Posterior vena cava (tissue), 2 donors: Measurements from ENCODE around the gene NCF1. TPM values are rescaled to one million over a fixed set of nuclear protein-coding genes. Genes with fewer than 3 reads are reported as not detected.
"Not testable (repeated sequence)": the region's sequence is repeated elsewhere in the genome, so short reads cannot be mapped to it uniquely, and the experiment has no call there.

ENCODE experiments used
- DNase-seq: peaks from one replicate; pipeline ENCODE4 v3.0.0-alpha.2; 2020; ENCODE audit warnings: low spot score
- intact Hi-C, 2 donors: fragments of 100-400 bp; cut with DNase I; formaldehyde crosslinking; loops; one replicate each; pipeline versions ENCODE4 v1.14.1 to v1.14.2; 2022 to 2023
- long read RNA-seq, 2 donors: library from polyadenylated mRNA; unstranded; transcript quantifications; one replicate each; pipeline ENCODE4 v2.0.0, GENCODE V29; 2020 to 2021
- total RNA-seq, 2 donors: library from RNA; stranded (reverse); fragmentation: NEBNext Ultra II Directional; extraction: Animal tissue kit (Norgen Biotek cat#: 25700); gene quantifications; one replicate each; pipeline ENCODE4 v1.2.1, GENCODE V29; 2021
- donor health status: DM: yes; HTN: yes; CAD: no.
- donor health status: DM: yes; HTN: yes; CAD: no.

Gene NCF1
- total RNA-seq = 1 to 10 TPM; 1.8 to 9.3 TPM
- long read RNA-seq, donor 1, partial matches to known transcripts = 0 of 2 reads
- long read RNA-seq, donor 1, other reads (novel, unspliced or antisense) = 1 of 2 reads
- long read RNA-seq, donor 2, partial matches to known transcripts = 1 of 5 reads
- long read RNA-seq, donor 2, other reads (novel, unspliced or antisense) = 1 of 5 reads

DNA sequence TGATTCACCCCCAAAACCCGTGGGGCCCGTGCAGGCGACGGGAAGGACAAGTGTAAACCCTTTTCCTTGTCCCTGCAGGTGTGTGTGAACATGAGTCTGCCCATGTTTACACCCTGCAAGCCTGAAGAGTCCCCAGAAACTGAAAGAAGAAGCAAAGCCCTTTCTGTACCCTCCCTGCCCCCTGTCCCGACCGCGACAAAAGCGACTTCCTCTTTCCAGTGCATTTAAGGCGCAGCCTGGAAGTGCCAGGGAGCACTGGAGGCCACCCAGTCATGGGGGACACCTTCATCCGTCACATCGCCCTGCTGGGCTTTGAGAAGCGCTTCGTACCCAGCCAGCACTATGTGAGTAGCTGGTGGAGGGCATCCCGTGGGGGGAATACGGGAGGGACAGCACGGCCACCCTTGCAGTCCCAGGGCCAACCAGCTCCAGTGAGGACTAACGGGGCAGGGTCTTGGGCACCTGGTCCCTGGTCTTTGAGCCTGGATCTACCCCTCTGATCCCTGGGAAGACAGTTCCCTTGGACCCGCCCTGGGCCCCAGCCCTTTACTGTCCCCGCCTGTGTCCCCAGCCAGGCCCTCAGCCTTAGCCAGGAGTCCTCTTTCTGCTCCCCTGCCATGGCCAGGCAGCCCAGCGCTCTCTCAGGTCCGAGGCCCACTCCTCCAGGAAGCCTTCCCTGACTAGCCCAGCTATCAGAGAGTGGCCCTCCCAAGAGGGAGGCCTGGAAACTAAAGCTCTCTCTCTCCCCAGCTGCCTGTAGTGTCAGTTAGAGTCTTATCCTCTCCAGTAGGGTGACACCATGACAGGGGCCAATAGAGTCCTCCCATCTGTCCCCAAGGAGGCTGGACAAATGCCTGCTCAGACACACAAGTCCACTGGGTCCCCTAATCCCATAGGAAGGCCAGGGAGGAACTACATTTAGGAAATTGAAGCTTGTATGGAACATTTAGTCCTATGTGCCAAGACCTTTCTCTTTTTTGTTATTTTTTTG lies at the start of gene NCF1:
Gene NCF1, plus strand, starts transcription at position 252 of the 991 bp plus-strand sequence. Its CDS starts 21 bp downstream, at position 273.
- intact Hi-C loops = not testable (repeated sequence)

GRCh38 chr7:74725840-74726239 lies 48.0 kb upstream of the NCF1 start:
- no peak for DNase-seq
- intact Hi-C loops = no loop called here

More for the DNA sequence above, at the start of gene NCF1:
- not testable (repeated sequence) for DNase-seq

DNA sequence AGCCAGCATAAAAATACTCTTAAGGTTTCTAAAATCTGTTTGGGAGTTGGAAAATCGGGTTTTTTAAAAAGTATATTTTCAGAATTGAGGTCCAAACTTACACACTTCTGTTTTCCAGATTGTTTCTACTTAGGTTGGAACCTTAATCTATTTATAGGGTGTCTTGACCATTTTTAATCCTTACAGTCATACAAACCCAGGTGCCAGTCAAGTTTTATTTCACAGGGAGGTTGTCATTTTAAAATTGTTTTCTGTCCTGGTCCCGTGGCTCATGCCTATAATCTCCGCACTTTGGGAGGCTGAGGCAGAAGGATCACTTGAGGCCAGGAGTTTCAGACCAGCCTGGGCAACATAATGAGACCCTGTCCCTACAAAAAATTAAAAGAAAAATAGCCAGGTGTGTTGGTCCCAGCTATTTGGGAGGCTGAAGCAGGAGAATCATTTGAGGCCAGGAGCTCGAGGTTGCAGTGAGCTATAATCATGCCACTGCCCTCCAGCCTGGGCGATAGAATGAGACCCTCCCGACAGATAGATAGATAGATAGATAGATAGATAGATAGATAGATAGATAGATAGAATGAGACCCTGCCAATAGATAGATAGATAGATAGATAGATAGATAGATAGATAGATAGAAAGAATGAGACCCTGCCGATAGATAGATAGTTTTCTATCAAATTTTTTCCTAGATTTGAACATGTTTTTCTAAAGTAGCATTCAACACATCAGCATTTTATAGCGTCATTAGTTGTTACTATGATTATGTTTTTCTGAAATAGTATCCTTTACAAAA lies 47.3 kb upstream of the NCF1 start:
- intact Hi-C loops = no loop called here
- DNase-seq = no peak

DNA sequence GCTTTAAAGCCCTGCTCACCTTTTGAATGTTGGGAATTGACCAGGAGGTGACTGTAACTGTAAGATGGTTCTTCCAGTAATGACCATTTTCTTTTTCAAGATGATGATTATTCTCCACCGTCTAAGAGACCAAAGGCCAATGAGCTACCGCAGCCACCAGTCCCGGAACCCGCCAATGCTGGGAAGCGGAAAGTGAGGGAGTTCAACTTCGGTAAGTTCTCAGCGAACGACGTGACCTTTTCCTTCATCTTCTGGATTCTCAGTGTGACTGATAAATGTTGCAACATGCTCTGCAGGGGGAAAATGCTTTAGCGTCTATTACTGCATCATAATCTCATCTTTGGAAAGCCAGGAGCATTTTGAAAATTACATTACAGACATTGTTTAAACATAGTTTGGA lies 45.1 kb upstream of the NCF1 start:
- DNase-seq, intact Hi-C loops: not testable (repeated sequence)

DNA sequence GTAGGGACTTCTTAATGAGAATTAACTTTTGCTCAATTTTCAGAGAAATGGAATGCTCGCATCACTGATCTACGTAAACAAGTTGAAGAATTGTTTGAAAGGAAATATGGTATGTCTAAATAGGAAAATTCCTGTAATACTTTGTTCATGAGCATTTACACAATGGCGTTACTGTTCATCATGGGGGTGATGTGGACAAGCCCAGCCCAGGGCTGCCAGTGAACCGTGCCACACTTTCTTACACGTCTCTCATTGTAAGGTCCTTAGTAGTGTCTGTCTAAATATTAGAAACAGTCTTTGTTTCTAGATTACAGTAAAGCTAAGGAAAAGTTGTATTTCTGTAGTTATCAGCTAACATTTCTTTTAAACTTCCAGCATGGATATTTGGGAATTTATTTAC lies 43.6 kb upstream of the NCF1 start:
- intact Hi-C loops, DNase-seq: not testable (repeated sequence)

DNA sequence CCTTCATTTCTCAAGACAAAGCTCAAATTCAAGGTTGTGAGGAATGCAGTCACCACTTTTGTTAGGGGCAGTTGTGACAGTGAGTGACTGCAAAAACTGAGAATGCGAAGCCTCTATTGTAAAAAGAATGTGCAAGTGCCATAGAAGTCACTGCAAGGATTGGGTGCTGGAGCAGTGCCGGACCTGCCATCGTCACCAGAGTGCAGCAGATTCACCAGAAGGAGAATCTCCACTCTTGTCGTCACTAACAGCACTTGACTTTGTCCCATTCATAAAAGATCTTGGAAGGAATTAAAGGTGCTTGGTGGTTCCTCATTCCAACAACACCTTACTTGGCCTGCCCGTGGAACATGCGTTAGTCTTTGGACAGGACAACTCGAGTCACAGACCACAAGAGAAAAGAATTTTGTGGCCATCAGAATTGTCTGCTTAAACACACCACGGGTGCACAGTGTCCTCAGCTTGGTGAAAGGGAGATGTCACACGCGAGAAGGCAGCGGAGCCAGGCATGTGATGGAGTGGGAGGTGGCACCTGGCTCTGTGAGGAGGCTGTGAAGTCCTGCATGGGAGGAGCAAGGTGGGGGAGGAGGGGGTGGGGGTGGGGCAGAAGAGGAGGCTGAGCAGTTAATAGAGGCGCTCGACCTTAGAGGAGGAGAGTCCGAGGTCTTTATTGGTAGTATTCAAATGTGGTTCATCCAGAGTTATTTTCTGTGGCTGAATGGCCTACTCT lies 33.7 kb upstream of the NCF1 start:
- DNase-seq, intact Hi-C loops: not testable (repeated sequence)

GRCh38 chr7:74743936-74744557 lies 29.8 kb upstream of the NCF1 start:
- intact Hi-C loops, DNase-seq: not testable (repeated sequence)

GRCh38 chr7:74753921-74754482 lies 19.8 kb upstream of the NCF1 start:
- DNase-seq, intact Hi-C loops: not testable (repeated sequence)

- intact Hi-C loops, DNase-seq: not testable (repeated sequence)
Observed at GRCh38 chr7:74756673-74757072, 17.1 kb upstream of the NCF1 start.

- intact Hi-C loops, DNase-seq: not testable (repeated sequence)
Observed at GRCh38 chr7:74758268-74758667, 15.5 kb upstream of the NCF1 start.

- intact Hi-C loops = not testable (repeated sequence)
Observed at GRCh38 chr7:74758982-74759381, 14.8 kb upstream of the NCF1 start.

DNA sequence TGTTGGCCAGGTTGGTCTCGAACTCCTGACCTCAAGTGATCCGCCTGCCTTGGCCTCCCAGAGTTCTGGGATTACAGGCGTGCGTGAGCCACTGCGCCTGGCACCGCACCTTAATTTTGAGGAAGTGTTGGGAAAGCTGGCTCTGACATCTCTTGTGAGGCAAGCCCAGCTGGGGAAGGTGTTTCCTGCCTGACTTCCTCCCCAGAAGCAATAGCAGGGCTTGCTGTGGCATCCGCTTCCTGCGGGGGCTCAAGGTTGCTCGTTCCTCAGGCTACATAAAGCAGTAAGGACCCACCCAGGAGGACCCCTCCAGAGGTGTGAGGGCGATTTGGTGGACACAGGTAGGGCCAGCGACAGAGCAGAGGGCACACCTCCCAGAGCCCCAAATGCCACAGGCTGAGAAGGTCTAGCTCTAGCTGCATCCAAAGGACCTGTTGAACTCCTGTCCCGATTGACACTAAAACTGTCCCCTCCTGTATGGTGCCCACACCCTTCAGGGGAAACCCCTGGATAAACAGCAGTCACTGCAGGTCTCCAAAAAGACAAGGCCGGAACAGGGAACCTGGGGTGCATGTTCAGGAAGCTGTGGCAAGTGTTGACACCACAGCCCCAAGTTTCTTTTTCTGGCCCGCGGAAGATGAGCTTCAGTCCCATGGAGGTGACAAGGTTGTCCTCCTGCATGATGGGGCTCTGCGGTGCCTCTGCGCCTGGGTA lies 8.4 kb upstream of the NCF1 start:
- intact Hi-C loops, DNase-seq: not testable (repeated sequence)

More at GRCh38 chr7:74758982-74759381, 14.8 kb upstream of the NCF1 start:
- not testable (repeated sequence) for DNase-seq

- DNase-seq, intact Hi-C loops: not testable (repeated sequence)
Observed at GRCh38 chr7:74766509-74766908, 7.3 kb upstream of the NCF1 start.

DNA sequence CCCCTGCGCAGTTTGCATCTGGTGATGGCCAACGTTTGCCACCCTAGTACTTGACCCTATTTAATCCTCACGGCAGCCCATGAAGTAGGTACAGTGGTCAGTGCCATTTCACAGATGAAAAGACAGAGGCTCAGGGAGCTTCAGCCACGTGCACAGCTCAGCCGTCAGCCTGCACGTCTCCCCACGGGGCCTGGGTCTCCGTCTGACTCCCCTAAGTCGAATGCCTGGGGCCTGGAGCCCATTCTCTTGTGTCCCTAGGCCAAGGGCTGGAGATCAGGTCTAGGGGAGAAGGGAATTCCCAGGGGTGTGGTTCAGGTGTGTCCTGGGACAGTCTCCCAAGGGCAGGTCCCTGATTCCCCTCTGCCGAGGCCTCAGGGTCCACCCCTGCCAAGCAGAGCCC lies 6.8 kb upstream of the NCF1 start:
- DNase-seq, intact Hi-C loops: not testable (repeated sequence)

- intact Hi-C loops = not testable (repeated sequence)
Observed at GRCh38 chr7:74770062-74770461, 3.7 kb upstream of the NCF1 start.

DNA sequence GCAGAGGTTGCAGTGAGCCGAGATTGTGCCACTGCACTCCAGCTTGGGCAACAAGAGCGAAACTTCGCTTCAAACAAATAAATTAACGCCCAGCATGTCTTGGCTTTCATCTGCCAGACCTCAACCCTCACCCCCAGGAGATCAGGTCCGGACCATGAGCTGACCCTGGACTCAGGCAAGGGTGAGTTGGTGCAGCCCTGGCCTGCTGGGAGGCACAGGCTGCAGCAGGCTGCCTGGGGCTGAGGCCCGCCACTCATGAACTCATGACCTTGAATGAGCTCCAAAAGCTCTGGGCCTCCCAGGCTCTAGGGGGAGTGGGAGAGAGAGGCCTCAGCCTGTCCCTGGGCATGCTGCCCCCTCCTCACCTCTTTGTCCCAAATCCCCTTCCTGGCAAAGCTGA lies 1.7 kb upstream of the NCF1 start:
- intact Hi-C loops = not testable (repeated sequence)
- DNase-seq = peak; percentile 80

More at GRCh38 chr7:74770062-74770461, 3.7 kb upstream of the NCF1 start:
- not testable (repeated sequence) for DNase-seq

GRCh38 chr7:74775111-74775510 lies 1.3 kb downstream of the NCF1 start:
- DNase-seq, intact Hi-C loops: not testable (repeated sequence)
